Measurements from ENCODE around the gene EFNA3.

- TF ChIP-seq, protein P1, sequence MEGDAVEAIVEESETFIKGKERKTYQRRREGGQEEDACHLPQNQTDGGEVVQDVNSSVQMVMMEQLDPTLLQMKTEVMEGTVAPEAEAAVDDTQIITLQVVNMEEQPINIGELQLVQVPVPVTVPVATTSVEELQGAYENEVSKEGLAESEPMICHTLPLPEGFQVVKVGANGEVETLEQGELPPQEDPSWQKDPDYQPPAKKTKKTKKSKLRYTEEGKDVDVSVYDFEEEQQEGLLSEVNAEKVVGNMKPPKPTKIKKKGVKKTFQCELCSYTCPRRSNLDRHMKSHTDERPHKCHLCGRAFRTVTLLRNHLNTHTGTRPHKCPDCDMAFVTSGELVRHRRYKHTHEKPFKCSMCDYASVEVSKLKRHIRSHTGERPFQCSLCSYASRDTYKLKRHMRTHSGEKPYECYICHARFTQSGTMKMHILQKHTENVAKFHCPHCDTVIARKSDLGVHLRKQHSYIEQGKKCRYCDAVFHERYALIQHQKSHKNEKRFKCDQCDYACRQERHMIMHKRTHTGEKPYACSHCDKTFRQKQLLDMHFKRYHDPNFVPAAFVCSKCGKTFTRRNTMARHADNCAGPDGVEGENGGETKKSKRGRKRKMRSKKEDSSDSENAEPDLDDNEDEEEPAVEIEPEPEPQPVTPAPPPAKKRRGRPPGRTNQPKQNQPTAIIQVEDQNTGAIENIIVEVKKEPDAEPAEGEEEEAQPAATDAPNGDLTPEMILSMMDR (IDR thresholded peaks at IDR 0.05; ENCODE audit: insufficient read depth, low read length, poor library complexity, severe bottlenecking) = peak; percentile 83
- no peak for TF ChIP-seq EZH2phosphoT487 (conservative IDR thresholded peaks at IDR 0.05; ENCODE audit: low read length)
These were observed 15.8 kb upstream of the EFNA3 start for GRCh38 chr1:155062702-155063411.

Data from SU-DHL-6 (cell line).